SU-DHL-6 (cell line): Measurements from ENCODE around the gene FUT8.

Experiments
- CTCF ChIP-seq: fragments of 200-600 bp; sonication (generic); IDR thresholded peaks from one replicate; pipeline ENCODE4 v1.5.1; 2017; ENCODE audit warnings: antibody characterized with exemption, mild to moderate bottlenecking, low read length, moderate library complexity; ENCODE audit not compliant: insufficient read depth, poor library complexity, severe bottlenecking
- EZH2phosphoT487 ChIP-seq: fragments of 200-600 bp; sonication (generic), shearing (Covaris generic); conservative IDR thresholded peaks from 2 replicates; pipeline ENCODE4 v1.6.1; 2018; ENCODE audit warnings: mild to moderate bottlenecking, antibody characterized with exemption, low read length, moderate library complexity, mixed read lengths

GRCh38 chr14:65581378-65581777 is 168.8 kb downstream of the FUT8 start:
- TF ChIP-seq CTCF (no peak), EZH2phosphoT487 (no peak)
